Measurements from ENCODE around the gene SCARF2.
"Not testable (repeated sequence)": the region's sequence is repeated elsewhere in the genome, so short reads cannot be mapped to it uniquely, and the experiment has no call there.

The SCARF2 gene

DNA sequence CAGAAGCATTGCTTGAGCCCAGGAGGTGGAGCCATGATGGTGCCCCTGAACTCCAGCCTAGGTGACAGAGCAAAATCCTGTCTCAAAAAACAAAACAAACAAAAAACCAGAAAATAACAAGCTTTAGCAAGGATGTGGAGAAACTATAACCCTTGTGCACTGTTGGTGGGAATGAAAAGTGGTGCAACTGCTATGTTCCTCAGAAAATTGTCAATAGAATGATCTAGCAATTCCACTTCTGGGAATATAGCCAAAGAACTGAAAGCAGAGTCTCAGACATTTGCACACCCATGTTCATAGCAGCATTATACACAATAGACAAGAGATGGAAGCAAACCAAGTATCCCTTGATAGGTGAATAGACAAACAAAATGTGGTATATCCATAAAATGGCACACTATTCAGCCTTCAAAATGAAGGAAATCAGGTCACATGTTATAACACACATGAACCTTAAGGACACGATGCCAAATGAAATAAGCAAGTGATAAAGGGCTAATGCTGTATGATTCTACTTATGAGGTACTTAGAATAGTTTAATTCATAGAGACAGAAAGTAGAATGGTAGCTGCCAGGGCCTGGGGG lies 42.1 kb upstream of the SCARF2 start:
- Histone ChIP-seq H3K4me3 (replicated peaks; ENCODE audit: insufficient read depth, low read length) (no peak overlapping the region), H3K27me3 (ENCODE audit: insufficient read depth, poor library complexity, severe bottlenecking) (no peaks in the 10 kb centered on the region), H3K27ac (replicated peaks) (no peak overlapping the region)
- DNase-seq (ENCODE audit: low read depth in 1 of 2, low spot score in 1 of 2) = no peak
- TF ChIP-seq SPI1 (IDR thresholded peaks at IDR 0.05; ENCODE audit: borderline replicate concordance, low read depth) (no peak), POLR2AphosphoS5 (IDR thresholded peaks at IDR 0.05; ENCODE audit: low read depth) (no peak), GABPA (IDR thresholded peaks at IDR 0.05; ENCODE audit: low read depth) (no peak)
- TF ChIP-seq, protein P1, sequence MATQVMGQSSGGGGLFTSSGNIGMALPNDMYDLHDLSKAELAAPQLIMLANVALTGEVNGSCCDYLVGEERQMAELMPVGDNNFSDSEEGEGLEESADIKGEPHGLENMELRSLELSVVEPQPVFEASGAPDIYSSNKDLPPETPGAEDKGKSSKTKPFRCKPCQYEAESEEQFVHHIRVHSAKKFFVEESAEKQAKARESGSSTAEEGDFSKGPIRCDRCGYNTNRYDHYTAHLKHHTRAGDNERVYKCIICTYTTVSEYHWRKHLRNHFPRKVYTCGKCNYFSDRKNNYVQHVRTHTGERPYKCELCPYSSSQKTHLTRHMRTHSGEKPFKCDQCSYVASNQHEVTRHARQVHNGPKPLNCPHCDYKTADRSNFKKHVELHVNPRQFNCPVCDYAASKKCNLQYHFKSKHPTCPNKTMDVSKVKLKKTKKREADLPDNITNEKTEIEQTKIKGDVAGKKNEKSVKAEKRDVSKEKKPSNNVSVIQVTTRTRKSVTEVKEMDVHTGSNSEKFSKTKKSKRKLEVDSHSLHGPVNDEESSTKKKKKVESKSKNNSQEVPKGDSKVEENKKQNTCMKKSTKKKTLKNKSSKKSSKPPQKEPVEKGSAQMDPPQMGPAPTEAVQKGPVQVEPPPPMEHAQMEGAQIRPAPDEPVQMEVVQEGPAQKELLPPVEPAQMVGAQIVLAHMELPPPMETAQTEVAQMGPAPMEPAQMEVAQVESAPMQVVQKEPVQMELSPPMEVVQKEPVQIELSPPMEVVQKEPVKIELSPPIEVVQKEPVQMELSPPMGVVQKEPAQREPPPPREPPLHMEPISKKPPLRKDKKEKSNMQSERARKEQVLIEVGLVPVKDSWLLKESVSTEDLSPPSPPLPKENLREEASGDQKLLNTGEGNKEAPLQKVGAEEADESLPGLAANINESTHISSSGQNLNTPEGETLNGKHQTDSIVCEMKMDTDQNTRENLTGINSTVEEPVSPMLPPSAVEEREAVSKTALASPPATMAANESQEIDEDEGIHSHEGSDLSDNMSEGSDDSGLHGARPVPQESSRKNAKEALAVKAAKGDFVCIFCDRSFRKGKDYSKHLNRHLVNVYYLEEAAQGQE (IDR thresholded peaks at IDR 0.05; ENCODE audit: insufficient replicate concordance, low read depth) = no peak
- TF ChIP-seq, protein P2, sequence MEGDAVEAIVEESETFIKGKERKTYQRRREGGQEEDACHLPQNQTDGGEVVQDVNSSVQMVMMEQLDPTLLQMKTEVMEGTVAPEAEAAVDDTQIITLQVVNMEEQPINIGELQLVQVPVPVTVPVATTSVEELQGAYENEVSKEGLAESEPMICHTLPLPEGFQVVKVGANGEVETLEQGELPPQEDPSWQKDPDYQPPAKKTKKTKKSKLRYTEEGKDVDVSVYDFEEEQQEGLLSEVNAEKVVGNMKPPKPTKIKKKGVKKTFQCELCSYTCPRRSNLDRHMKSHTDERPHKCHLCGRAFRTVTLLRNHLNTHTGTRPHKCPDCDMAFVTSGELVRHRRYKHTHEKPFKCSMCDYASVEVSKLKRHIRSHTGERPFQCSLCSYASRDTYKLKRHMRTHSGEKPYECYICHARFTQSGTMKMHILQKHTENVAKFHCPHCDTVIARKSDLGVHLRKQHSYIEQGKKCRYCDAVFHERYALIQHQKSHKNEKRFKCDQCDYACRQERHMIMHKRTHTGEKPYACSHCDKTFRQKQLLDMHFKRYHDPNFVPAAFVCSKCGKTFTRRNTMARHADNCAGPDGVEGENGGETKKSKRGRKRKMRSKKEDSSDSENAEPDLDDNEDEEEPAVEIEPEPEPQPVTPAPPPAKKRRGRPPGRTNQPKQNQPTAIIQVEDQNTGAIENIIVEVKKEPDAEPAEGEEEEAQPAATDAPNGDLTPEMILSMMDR (IDR thresholded peaks at IDR 0.05; ENCODE audit: insufficient read depth, low read length) = no peak

GRCh38 chr22:20478059-20478458 lies 40.4 kb upstream of the SCARF2 start:
- H3K4me3 ChIP-seq (replicated peaks; ENCODE audit: insufficient read depth, low read length); H3K27ac ChIP-seq (replicated peaks); DNase-seq (ENCODE audit: low read depth in 1 of 2, low spot score in 1 of 2); H3K27me3 ChIP-seq (ENCODE audit: insufficient read depth, poor library complexity, severe bottlenecking): not testable (repeated sequence)

DNA sequence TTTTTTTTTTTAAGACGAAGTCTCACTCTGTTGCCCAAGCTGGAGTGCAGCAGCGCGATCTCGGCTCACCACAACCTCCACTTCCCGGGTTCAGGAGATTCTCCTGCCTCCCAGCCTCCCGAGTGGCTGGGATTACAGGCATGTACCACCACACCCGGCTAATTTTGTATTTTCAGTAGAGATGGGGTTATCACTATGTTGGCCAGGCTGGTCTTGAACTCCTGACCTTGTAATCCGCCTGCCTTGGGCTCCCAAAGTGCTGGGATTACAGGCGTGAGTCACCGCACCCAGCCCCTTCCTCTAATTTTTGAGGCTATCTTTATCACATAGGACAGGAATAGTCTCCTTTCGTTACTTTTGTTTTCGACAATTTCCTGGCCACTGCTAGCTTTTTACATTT lies 37.9 kb upstream of the SCARF2 start:
- not testable (repeated sequence) for H3K4me3 ChIP-seq (replicated peaks; ENCODE audit: insufficient read depth, low read length); H3K27ac ChIP-seq (replicated peaks); H3K27me3 ChIP-seq (ENCODE audit: insufficient read depth, poor library complexity, severe bottlenecking); DNase-seq (ENCODE audit: low read depth in 1 of 2, low spot score in 1 of 2)

DNA sequence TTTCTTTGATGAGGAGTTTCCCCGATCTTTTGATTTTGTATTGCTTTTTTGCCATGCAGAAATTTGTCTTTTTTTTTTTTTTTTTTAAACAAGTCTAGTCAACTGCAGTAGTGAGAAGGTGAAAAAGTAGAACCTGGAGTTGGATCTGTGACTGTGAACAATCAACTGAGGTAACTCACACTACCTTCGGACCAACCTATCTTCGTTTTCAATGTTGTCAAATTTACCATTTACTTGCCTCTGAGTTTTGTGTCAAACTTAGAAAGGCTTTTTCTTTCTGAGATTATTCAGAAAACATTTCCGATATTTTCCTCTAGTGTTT lies 37.5 kb upstream of the SCARF2 start:
- Histone ChIP-seq H3K27ac (replicated peaks) (no peak overlapping the region), H3K27me3 (ENCODE audit: insufficient read depth, poor library complexity, severe bottlenecking) (no peaks in the 10 kb centered on the region), H3K4me3 (replicated peaks; ENCODE audit: insufficient read depth, low read length) (no peak overlapping the region)
- TF ChIP-seq SPI1 (IDR thresholded peaks at IDR 0.05; ENCODE audit: borderline replicate concordance, low read depth) = no peak
- TF ChIP-seq, protein P1 (IDR thresholded peaks at IDR 0.05; ENCODE audit: insufficient replicate concordance, low read depth) = no peak
- TF ChIP-seq GABPA (IDR thresholded peaks at IDR 0.05; ENCODE audit: low read depth) = no peak
- TF ChIP-seq, protein P2 (IDR thresholded peaks at IDR 0.05; ENCODE audit: insufficient read depth, low read length) = no peak
- TF ChIP-seq POLR2AphosphoS5 (IDR thresholded peaks at IDR 0.05; ENCODE audit: low read depth) = no peak
- DNase-seq (ENCODE audit: low read depth in 1 of 2, low spot score in 1 of 2) = no peak

DNA sequence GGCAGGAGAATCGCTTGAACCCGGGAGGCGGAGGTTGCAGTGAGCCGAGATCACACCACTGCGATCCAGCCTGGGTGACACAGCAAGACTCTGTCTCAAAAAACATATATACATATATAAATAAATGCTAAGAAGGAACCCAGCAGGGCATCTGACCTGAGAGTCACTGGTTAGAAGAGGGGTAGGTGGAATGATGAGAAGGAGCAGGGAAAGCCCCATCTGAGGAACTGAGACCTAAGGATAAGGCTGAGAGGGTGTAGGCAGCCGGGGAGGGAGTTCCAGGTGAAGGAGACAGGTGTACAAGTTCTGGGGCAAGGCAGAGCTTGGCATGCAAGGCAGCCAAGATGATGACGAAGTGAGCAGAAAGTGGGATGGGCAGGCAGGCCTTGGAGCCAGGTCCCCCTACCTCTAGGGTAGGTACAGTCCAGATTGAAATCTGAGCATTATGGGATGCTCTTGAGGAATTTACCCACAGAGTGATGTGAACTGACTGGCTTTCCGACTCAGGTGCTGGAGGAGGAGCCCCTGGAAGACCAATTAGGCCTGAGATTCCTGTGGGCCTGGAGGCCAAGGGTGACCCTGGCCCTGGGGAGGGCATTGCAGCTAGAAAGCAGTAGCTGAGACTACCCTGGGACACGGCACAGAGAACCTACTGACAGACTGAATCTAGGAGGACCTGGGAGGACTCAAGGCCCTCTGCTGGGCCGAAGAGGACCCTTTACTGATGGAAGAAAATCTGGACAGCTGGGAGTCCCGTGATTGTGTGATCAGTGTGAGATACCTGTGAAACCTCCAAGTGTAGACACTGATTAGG lies 35.2 kb upstream of the SCARF2 start:
- no peaks in the 10 kb centered on the region for H3K27me3 ChIP-seq (ENCODE audit: insufficient read depth, poor library complexity, severe bottlenecking)
- no peak overlapping the region for H3K27ac ChIP-seq (replicated peaks)
- DNase-seq (ENCODE audit: low read depth in 1 of 2, low spot score in 1 of 2) = no peak
- TF ChIP-seq, protein P2 (IDR thresholded peaks at IDR 0.05; ENCODE audit: insufficient read depth, low read length) = no peak
- no peak overlapping the region for H3K4me3 ChIP-seq (replicated peaks; ENCODE audit: insufficient read depth, low read length)
